Medulla oblongata (tissue), 1 donor: ENCODE measurements around the gene DDX52.
"Not testable (repeated sequence)": the region's sequence is repeated elsewhere in the genome, so short reads cannot be mapped to it uniquely, and the experiment has no call there.

ENCODE experiments used
- DNase-seq: peaks from one replicate; pipeline ENCODE4 v3.0.0-alpha.2; 2015; ENCODE audit errors: extremely low spot score

The DDX52 gene, protein sequence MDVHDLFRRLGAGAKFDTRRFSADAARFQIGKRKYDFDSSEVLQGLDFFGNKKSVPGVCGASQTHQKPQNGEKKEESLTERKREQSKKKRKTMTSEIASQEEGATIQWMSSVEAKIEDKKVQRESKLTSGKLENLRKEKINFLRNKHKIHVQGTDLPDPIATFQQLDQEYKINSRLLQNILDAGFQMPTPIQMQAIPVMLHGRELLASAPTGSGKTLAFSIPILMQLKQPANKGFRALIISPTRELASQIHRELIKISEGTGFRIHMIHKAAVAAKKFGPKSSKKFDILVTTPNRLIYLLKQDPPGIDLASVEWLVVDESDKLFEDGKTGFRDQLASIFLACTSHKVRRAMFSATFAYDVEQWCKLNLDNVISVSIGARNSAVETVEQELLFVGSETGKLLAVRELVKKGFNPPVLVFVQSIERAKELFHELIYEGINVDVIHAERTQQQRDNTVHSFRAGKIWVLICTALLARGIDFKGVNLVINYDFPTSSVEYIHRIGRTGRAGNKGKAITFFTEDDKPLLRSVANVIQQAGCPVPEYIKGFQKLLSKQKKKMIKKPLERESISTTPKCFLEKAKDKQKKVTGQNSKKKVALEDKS

DNA sequence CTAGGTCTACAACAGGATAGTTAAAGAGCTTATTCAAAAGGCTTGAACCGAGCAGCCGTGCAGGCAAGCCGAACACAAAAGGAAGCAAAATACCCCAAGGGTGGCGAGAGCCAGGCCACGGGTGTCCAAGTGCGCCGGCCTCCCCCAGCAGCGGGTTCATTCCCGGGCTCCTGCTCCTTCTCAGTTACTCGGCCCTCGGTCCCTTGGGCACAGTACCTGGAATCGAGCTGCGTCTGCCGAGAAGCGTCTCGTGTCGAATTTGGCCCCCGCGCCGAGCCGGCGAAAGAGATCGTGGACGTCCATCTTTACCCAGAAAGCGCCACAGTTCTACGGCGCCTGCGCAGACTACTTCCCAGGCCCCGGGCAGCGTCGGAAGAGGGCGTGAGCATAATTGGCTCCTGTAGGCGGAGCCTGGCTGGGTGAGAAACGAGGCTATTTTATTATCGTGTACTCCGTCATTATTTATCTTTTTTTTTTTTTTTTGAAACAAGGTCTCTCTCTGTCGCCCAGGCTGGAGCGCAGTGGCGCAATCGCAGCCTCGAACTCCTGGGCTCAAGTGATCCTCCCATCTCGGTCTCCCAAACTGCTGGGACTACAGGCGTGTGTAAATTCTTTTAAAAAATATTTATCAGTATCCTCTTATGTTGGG is at the start of gene DDX52:
Gene DDX52, minus strand, starts transcription at position 329 of the 649 bp plus-strand sequence. Its CDS starts 26 bp downstream, at position 303.
- DNase-seq: peak; percentile 96

DNA sequence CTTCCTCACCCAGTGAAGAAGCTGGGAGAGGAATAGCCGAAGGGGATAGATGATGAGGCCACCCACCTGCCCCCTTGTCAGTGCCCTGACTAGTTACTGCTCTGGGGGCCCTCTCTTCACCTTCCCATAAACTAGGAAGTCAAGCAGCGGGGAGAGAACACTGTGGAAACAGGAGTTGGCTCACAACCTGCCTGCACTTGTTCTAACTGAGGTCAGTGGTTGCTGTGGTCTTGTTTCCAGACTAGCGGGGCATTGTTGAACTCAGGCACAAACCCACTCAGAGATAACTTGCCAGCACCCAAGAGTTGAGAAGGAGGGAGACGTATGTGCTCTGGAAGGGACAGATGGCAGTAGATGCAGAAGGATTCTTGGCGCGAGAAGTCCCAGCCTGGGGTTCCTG is 48.6 kb upstream of the DDX52 start:
- DNase-seq: no peak

DNA sequence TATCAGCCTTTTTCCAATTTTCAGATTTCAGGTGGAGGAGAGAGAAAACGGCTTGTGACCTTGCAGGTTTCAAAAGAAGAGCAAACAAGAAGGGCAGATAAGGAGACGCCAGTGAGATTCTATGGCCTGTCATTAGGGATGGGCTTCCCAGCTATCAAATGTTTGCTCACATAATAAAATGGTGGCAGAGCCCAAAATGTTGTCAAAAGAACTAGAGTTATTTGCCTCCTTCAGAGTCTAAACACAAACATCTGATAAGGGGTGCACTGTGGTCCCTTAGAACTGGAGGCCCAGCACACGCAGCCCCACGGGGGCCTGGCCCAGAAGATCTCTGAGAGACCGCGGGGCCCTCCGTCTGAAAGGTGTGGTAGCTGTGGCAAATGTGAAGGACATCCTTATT is 46.1 kb upstream of the DDX52 start:
- DNase-seq: no peak

DNA sequence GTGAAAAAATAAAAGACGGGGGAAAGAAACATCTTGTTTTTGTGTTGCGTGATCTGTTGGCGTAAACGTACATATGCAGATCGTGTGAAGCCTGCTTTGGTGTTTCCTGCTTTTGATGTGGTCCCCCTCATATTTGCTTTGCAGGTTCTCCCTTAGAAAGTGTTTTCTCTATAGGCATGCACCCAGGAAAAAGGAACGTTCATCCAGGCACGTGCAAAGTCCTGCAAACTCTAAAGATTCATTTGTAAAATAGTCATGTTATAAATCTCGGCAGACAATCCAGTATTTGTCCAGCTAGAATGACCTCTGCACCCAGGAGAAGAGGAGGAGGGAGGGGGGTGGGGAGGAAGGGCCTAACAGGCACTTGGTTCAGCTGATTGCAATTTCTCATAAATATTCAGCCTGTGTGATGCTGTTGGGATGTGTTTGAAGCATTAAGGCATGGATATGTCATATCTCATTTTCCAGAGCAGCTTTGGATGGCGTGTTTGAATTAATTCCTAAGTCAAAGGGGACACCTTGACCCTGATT is 40.3 kb upstream of the DDX52 start:
- DNase-seq: no peak

DNA sequence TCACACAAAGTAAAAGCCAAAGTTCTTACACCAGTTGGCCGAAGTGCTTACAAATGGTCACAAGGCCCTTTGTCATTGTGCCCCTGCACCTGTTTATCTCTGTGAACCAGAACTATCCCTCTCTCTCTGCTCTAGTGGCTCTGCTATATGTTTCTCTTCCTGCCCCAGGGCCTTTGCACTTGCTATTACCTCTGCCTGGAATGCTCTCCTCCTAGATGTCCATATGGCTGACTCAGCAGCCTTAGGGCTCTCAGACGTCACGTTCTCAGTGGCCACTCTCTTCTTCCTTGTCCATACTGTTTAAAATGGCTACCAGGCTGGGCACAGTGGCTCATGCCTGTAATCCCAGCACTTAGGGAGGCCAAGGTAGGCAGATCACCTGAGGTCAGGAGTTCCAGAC is 38.8 kb upstream of the DDX52 start:
- no peak for DNase-seq

DNA sequence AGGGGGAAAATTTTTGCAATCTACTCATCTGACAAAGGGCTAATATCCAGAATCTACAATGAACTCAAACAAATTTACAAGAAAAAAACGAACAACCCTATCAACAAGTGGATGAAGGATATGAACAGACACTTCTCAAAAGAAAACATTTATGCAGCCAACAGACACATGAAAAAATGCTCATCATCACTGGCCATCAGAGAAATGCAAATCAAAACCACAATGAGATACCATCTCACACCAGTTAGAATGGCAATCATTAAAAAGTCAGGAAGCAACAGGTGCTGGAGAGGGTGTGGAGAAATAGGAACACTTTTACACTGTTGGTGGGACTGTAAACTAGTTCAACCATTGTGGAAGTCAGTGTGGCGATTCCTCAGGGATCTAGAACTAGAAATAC is 36.7 kb upstream of the DDX52 start:
- DNase-seq: not testable (repeated sequence)

DNA sequence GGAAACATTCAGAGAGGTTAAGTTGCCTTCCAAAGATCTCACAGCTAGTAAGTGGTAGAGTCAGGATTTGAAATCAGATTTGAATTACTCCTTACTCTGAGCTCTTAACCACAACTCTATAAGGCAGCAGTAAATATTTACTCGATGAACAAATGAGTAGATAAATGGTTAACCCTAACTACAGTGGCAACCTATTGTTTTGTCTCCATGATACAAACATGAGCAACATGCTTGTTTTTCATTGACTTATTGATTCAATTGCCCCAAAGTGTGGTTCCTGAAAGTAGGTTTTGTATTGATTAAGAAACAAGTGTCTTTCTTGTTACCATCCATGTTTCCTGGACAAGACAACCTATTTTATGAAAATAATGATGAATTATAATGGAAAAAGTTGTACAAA is 34.8 kb upstream of the DDX52 start:
- no peak for DNase-seq

DNA sequence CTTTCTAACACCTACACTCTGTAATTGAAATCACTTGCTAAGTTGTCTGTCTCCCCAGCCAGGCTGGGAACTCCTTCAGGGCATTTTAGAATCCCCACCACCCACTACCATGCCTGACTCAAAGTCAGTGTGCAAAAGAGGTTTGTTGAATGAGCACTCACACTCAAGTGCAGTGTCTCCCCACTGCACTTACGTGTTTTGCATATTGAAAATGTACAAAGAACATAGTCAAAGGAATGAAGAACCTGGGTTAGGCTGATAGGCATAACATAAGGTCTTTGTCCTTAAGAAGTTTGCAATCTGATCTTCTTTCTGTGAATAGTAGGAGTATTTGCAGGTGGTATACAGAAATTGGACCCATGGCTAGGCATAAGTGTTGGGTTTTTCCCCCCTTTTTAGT is 33.8 kb upstream of the DDX52 start:
- DNase-seq: no peak

DNA sequence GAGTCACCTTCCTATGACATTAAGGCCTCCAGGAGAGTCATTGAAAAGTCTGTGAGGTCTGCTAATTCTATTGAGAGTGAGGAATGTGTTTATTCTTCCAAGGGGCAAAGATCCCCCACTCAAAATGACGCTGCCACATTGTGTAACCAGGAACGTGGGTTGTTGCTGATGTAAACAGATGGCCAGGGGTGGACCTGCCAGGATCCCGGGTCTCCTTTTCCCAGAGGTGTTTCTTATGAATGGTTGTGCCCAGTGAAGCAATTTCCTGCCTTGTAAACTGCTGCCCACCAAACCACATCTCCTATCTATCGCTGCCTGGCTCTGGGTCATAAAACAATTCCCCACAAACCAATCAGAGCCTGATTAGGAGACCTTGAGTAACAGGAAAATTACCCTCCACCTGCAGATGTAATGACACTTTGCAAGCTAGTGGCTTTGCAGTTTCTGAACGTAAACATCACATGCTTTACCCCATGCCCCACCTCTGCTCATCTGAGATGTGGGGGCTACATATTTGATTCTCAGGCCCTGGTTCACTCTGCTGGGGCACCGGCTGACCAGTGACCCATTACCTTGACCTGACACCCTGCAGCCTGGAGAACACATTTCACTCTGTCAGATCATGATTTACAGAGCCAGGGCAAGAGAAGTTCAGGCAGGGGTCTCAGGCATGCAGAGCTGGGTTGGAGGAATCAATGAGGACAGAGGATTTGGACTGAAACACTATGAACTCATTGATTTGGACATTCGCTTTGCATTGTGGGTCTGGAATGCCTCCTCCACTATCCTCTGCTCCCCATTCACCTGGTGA is 33.1 kb upstream of the DDX52 start:
- DNase-seq: no peak

DNA sequence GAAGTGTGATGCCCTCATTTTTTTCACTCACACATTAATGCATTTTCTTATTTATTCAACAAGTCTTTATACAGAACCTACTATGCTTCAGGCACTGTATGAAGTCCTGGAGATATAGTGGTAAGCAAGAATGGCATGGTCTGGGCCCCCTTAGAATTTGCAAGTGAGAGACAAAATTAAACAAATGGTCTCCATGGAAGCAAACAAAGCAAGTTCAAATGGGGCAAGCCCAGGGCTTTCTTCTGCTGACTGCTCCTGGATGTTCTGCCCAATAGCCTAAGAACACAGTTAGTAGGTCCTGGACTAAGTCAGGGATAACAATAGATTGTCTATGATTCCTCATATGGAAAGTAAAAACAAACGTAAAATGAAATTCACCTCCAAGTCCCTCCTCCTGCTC is 31.3 kb upstream of the DDX52 start:
- DNase-seq: no peak

DNA sequence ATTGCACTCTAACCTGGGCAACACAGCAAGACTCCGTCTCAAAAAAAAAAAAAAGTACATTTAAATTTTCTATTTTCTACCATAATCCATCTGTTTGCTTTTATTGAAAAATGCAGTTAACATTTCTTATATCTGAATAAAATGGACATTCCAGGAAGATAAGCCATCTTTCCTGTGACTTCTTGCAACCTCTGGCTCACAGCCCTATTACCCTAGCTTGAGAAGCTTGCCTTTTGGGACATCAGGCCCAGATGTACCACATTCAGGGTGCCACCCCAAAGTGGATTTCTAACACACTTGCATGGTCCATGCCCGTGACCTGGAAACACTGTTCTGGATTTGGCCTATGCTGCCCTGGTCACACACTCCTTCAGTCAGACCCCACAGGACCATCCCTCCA is 30.1 kb upstream of the DDX52 start:
- DNase-seq: no peak

DNA sequence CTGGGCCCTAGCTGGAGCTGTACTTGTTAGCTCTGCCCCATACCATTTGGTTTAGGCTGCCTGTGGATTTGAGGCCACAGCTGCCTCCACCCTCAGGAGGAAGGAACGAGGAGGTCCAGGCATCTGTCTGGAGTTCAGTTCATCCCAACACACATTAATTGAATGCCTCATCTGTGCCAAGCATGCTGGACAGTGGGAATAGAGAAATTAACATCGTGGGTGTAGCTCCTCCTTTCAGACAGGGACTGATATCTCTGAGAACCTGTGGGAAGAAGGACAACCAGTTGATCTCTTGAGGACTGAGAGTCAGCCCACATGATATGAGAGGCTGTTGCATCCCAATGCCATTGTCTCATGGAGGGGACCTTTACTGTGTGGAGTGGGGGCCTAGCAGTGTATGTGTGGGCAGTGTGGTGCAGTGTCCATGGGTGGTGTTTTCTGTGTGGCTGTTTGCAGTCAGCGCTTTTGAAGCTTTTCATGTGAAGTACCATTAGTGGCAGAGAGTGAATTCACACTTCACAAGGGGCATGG is 29.4 kb upstream of the DDX52 start:
- no peak for DNase-seq

DNA sequence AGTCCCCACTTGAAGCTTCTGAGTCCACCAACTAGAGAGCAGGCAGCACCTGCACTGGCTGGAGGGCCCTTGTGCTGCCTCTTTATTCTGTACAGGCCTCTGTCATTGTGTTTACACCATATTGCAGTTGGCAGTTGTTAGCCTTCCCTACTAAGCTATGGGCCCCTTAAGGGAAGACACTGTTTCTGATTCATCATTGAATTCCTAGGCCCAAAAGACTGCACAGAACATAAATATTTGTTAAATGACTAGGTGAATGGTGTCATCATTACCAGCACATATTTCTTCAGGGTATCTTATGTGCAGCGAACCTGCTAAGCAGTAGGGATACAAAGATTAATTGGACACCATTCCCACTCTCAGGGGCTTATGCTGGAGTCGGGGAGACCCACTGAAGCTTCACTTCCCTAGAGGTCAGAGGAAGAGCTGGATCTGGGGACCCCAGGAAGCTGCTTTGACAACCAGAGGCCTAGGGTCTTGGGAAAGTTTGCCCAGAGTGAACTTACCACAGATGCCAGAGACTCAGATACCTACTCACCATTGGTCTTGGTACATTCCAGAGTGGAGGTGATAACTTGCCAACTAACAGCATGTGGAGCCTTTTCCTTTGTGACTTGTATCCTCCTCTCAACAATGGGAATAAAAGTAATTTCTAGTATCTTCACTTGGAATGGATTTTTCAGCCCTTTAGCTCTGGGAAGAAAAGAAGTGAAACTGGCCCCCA is 28.7 kb upstream of the DDX52 start:
- DNase-seq: no peak

DNA sequence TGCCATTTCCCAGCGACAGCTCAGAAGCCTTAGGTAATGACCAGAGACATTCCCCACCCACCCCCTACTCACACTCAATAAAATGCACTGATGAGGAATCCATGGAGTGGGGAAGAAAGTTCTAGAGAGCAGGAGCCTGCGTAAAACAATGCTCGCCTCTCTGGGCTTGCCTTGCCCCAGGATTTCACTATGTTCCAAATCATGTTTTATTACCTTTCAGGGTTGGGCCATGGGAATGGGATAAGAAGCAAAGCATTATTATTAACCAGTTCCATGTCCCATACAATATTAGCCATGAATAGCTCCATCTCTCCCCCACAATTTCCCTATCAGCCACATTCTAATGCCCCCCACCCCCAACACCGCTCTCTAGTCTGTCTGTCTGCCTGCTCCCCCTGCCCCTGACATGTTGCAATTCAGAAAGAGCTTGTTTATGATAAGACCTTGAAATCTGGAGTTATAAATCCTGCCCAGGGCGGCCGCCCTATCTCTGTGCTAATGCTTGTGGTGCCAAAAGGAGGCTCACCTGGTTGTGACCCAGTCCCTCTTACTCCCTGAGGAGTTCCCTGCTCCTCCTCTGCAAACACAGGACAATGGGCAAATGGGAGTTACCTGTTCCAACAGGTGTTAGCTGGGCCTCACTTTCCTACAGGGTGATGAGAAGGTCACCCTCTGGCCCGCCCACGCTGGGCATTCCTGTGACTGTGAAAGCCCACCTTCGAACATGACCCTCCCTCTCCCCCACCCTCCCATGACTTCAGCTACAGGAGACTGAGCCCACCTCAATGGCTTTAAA is 28.0 kb upstream of the DDX52 start:
- no peak for DNase-seq

DNA sequence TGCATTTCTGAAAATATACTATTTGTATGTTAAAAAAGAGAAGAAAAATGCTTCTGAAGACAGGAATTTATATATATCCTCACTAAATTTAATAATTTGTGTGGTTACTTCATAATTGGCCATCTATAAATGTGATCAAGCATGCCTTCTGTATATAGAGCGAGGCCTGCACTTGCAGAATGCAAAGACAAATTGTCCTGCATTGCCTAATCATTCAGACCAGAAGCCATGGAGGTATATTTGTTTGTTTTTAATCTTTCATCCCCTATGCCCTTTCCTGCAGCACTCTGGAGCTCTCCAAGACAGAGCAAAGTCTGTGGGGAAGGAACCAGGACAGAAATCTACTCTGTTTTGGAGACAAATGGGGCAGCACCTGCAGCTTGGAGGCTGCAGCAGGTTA is 23.8 kb upstream of the DDX52 start:
- no peak for DNase-seq

DNA sequence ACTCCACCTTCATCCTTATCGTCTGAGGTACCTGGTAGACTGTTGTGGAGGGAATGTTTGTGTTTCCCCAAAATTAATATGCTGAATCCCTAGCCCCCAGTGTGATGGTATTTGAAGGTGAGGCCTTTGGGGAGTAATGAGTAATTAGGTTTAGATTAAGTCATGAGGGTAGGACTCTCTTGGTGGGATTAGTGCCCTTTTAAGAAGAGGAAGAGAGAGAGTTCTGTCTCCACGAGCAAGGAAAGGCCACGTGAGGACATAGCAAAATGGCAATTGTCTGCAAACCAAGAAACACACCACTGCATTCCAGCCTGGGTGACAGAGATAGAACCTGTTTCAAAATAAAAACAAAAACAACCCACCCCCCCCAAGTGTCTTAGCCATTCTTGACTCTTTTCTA is 21.0 kb upstream of the DDX52 start:
- DNase-seq: no peak

DNA sequence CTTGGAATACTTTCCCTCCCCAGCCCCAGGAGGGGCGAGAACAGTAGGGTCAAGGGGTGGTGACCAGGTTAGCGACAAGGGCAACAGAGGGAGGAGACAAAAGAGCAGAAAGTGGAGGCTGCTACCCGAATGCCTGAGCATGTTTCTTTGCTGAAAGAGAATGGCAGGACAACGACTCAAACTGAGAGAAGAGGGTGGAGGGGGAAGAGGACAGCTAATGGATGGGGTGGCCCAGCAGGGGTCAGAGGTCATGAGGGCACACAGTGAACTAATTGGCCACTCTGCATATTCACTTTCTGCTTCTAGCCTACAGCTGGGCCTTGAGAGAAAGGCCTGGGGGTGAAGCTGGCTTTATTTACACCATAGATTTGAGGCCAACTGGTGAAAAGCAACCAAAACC is 19.1 kb upstream of the DDX52 start:
- DNase-seq: no peak

DNA sequence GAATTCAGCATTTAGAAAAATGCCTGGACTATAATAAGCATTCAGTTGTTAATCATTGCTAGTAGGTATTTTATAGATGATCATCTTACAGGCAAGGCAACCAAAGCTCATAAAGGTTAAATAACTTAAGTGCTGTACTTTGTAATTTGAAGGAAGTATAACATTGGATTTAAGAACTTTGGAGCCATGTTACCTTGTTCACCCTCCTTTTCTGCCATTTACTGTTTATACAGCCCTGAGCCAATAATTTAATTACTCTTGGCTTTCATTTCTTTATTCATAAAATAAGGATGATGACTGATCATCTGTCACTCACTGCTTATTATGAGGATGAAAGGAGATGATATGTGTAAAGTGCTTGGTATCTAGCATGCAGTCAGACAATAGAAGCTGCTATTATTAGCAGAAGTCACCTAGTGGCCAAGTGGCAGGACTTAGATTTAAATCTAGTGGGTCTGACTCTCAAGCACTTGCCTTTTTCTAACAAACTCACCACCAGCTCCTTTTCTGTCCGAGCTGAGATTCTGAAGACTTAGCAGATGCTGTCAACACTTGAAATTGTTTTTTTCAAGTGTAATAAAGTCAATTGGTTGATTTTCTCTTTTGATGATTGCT is 18.3 kb upstream of the DDX52 start:
- no peak for DNase-seq

DNA sequence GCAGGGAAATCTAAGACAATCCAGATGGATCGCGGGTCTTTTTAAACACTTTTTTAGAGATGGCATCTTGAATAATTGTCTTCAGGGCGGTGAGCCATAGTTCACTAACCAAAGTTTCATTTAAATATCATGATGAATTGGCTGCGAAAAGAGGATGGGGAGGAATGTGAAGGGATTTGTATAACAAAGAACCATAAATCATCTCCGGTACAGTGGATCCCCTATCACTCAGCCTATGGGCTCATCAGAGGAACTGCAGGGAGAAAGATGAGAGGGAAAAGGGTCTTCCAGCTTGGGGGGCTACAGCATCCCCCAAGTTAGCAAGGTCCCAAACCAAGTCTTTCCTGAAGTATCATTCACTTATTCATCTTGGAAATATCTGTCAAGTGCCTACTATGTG is 16.7 kb upstream of the DDX52 start:
- DNase-seq: no peak

DNA sequence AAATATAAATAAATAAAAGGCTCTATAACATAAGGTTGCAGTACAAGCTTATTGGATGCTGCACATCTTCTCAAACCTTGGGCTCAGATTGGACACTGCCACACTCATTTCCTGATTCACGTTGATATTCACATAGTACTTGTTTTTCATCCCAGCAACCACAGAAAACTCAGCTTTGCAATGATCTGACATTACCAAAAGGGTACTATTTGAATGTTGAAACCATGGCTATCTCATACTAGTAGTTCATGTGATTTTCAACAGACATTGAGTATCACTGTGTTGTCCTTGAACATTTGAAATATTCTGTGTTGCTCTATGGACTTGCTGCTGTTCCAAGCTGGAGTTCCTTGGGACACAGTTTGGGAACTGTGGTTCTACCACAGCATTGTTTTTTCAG is 14.0 kb upstream of the DDX52 start:
- no peak for DNase-seq
